NCI-H1092 treated with DMSO at 0.1 percent for 48 hours (cell line): ENCODE measurements around the gene FCHSD2.
"Not testable (repeated sequence)": the region's sequence is repeated elsewhere in the genome, so short reads cannot be mapped to it uniquely, and the experiment has no call there.

Experiments used
- DNase-seq: peaks from one replicate; lab custom pipeline; 2025; lab: John Stamatoyannopoulos, UW

FCHSD2 gene

DNA sequence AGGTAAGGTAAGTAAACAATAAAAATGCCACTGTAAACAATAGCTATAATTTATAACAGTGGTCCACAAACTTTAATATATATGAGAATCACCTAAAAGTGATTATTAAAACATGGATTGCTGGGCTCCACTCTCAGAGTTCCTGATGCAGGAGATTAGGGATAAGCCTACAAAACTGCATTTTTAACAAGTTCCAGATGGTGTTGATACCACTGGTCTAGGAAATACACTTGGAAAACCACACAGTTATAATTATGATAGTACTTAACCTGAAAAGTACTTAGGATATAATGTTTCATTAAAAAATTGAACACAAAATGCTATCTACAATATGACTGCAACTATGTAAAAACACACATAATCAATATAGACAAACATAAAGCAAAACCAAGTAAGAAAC, 20.4 kb downstream of the FCHSD2 start:
- no peak for DNase-seq

DNA sequence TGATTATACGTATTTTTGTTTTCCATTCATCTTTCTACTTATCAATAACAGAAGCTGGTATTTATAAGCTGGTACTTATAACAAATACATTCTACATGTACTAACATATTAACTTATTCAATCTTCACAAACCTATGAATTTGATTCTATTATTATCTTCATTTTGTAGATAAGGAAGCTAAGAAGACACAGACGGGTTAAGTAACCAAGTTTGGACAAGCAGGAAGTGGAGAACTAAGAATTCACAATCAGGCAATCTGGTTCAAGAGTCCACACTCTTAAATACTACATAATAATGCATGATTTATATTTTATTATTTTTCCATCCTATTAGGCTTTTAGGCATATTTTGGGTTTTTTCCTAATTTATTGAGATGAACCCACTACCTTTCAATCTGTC, 25.0 kb downstream of the FCHSD2 start:
- DNase-seq = no peak

DNA sequence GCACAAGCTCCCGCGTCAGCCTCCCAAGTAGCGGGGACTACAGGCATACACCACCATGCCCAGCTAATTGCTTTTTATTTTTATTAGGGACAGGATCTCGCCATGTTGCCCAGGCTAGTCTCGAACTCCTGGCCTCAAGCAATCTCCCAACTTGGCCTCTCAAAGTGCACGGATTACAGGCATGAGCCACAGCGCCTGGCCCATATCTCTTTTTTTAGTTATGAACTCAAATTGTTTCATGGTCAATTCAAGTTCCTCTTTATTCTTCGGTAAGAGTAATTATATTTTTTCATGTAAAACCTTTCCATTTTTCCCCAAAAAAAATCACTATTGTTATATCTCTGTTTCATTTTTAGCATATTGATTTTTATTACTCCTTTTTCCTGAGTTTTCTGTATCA, 25.5 kb downstream of the FCHSD2 start:
- DNase-seq = no peak

DNA sequence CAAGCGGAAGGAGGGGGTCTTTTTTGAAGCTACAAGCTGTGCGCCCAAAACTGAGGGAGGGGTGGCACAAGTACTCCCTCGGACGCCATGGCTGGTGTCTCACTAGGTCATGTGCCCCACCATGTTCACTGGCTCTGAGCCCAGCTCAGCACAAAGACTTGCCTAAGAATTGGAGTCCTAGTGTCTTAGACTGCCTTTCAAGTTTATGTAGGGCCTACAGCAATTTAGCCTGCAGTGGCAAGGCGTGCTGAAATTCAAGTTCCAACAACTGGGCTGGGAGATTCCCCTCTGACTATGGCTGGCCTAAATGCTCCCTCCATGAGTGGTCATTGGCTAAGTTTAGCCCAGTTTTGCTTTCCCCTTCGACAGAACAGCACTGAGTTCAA, 27.3 kb downstream of the FCHSD2 start:
- DNase-seq = no peak

DNA sequence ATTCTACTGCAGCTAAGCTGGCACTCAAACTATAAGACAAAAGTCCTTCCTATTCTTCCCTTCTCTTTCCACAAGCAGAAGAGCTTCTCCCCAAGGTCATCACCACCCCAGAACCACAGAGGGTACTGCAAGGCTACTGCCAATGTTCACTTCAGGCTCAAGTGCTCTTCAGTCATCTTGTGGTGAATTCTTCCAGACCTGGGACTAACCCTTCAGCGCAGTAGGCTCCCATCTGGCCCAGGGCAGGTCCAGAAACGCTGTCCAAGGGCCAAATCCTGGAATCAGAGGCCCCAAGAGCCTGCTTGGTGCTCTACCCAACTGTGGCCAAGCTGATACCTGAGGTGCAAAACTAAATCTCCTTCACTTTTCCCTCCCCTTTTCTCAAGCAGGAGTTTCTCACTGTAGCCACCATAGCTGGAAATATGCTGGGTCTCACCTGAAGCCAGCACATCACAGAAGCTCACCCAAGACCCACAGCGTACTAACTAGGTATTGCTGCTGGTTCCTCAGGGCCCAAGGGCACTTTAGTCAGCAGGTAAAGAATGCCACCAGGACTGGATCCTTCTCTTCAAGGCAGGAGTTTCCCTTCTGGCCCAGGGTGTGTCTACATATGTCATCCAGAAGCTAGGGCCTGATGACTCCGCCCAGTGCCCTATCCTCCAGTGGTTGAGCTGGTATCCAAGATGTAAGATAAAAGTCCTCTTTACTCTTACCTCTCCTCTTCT, 27.8 kb downstream of the FCHSD2 start:
- DNase-seq = no peak

DNA sequence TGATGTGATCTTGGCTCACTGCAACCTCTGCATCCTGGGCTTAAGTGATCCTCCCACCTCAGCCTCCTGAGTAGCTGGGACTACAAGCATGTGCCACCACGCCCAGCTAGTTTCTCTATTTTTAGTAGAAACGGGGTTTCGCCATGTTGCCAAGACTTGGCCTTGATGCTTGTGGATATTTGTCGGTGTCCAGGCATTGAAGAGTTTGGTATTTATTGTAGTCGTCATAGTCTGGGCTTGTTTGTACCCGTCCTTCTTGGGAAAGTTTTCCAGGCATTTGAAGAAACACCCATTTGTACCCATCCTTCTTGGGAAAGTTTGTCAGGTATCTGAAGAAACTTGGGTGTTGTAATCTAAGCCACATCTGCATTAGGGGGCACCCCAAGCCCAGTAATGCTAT, 28.7 kb downstream of the FCHSD2 start:
- DNase-seq = no peak

DNA sequence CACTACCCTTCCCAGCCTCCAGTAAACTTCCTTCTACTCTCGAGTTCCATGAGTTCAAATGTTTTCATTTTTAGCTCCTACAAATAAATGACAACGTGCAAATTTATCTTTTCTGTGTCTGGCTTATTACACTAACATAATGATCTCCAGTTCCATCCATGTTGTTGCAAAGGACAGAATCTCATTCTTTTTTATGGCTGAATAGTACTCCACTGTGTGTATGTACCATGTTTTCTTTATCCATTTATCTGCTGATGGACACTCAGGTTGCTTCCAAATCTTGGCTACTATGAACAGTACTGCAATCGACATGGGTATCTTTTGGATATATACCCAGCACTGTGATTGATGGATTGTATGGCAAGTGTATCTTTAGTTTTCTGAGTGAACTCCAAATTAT, 34.5 kb downstream of the FCHSD2 start:
- DNase-seq = no peak

DNA sequence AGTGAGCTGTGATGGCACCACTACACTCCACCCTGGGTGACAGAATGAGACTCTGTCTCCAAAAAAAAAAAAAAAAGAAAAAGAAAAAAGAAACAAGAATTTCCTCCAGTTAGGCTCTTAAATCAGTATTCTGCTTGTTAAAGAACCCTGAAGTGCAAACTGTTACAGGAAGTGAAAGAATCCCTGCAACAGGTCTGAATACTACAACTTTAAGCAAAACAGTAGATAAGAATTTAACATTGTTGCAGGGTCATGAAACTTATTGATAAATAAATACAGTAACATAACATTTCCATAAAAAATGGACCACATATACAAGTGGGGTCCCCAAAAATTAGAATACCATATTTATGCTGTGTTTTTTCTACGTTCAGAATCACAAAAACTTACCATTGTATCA, 35.8 kb downstream of the FCHSD2 start:
- DNase-seq = no peak

DNA sequence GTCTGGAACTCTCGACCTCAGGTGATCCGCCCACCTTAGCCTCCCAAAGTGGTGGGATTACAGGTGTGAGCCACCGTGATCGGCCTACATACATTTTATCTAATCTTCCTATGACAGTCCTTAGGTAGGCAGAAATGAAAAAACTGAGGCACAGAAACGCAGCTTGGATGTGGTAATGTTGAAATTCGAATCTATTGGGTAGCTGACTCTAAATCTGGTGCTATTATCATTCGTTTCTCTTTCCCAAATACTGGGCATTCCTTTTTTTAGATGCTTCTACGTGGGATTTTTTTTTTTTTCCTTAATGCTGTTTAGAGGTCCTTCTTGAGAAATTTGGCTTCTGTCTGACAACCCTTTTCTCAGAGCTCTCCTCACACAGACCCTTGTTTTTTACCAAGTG, 41.5 kb downstream of the FCHSD2 start:
- no peak for DNase-seq

DNA sequence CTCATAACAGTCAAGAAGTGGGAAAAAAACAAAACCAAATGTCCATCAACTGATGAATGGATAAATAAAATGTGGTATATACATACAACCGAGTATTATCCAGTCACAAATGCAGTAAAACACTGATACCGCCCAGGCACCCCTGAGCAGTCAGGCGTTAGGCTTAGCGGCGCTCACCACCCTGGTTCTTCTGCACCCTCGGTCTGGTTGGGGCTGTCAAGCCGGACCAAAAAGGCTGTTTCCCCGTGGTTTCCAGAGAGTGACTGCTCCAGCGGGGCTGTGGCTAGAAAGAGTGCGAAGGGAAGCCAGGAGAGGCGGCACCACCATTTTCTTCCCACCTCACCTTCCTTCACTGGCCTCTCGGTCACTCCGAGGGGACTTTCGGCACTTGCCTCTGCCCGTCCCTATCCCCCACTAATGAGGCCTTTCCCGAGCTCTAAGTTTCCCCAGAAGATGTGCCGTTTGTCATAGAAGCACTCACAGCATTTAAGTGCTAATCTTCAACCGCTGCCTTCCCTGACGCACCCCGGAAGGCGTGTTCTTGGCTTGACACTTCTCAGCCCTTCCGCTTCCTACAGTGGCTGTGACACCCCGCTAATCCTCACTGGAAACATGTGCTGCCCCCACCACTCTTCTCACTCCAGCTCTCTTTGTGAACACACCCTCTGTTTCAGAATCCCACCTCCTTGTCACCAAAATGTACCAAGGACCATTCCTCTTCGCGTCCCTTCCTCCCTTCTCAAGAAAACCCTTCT, 42.4 kb downstream of the FCHSD2 start:
- DNase-seq = no peak

DNA sequence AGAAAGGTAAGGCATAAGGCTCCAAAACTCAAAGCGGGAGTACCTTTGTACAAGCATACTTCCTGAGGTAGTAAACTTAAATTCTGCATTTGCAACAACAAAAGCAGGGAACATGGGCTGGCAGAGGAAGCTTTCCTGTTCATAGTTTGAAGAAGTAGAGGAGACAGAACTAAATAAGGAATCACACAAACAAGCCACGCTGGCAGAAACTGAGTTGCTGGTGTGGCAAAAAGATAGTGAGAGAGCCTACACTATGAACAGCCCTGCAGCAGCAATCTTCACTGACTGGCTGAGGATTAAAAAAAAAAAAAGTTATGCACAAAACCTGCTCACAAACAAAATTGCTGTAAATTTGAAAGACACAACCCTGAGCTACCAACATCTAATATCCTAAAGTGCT, 46.5 kb downstream of the FCHSD2 start:
- DNase-seq = no peak

DNA sequence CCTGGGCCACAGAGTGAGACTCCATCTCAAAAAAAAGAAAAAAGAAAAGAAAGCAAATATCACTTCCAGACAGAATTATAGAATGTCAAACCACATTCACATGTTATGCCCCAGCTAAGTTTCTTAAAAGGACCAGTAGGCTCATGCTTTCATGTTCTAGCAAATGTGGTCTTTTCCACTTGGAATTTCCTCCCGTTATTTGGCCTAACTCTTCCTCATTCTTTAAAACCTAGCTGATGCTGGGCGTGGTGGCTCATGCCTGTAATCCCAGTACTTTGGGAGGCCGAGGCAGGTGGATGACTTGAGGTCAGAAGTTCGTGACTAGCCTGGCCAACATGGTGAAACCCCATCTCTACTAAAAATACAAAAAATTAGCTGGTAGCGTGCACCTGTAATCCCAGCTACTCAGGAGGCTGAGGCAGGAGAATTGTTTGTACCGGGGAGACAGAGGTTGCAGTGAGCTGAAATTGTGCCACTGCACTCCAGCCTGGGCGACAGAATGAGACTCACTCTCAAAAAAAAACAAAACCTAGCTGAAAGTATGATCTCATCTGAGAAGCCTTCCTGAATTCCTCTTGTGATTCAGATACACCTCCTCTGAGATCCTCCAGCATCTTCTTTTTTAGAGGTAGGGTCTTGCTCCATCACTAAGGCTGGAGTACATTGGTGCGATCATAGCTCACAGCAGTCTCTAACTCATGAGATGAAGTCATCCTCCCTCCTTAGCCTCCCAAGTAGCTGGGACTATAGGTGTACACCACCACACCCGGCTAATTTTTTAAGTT, 50.4 kb downstream of the FCHSD2 start:
- DNase-seq = no peak

DNA sequence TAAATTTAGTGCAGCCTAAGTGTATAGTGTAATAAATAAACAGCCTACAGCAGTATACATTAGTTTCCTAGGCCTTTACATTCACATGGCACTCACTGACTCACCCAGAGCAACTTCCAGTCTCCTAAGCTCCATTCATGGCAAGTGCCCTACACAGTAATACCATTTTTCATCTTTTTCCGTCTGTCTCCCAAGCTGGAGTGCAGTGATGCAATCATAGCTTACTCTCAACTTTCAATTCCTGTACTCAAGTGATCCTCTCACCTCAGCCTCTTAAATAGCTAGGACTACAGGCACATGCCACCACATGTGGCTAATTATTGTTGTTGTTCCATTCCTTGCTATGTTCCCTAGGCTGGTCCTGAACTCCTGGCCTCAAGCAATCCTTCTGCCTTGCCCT, 54.4 kb downstream of the FCHSD2 start:
- no peak for DNase-seq

DNA sequence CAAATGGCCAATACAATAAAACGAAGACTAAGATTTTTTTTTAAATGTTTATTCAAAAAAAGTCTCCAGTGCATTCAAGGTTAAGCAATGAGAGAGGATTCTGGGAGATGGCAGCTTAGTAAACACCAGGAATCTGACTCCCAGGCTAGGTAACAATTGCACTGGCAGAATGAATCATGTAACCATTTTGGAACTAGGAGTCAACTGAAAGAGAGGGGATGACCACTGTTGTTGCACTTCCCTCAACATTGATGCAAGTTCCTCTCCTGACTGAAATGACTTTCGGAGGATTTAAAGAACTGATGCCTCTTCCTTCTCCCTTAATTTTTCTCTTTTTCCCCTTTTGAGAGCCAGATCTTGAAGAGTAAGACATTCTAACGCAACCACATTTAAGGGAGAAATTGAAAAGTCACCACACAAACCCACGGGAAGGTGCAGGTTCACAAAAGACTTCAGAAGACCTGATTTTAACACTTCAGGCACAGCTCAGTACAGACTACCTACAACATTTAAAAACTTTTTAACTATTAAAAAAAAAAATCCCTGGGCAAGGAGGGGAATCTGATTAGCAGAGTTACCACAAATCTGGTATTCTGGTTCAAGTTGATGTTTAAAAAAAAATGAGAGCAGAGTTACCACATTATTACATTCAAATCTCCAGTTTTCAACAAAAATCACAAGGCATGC, 56.8 kb downstream of the FCHSD2 start:
- no peak for DNase-seq

DNA sequence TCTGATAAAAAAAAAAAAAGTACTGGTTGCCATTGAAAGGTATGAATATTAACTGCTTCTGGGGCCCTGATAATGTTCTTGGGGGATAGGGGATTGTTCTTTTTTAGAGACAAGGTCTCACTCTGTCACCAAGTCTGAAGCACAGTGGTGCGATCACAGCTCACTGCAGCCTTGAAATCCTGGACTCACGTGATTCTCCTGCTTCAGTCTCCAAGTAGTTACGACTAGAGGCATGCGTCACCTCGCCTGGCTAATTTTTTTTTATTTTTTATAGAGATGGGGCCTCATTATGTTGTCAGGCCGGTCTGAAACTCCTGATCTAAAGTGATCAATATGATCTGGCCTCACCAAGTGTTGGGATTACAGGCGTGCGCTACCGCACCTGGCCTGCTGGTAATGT, 63.5 kb downstream of the FCHSD2 start:
- no peak for DNase-seq

DNA sequence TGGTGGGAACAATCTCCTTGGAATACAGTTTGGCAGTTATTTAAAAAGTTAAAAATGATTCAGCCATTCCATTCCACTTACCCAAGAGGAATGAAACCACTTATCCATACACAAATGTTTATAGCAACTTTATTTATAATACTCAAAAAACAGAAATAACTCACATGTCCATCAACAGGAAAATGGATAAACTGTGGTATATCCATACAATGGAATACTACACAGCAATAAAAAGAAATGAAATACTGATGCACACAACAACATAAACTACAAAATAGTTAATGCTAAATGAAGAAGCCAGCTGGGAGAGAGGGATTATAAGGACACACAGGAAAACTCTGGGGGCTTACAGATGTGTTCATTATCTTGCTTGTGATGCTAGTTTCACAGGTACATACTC, 64.7 kb downstream of the FCHSD2 start:
- no peak for DNase-seq

DNA sequence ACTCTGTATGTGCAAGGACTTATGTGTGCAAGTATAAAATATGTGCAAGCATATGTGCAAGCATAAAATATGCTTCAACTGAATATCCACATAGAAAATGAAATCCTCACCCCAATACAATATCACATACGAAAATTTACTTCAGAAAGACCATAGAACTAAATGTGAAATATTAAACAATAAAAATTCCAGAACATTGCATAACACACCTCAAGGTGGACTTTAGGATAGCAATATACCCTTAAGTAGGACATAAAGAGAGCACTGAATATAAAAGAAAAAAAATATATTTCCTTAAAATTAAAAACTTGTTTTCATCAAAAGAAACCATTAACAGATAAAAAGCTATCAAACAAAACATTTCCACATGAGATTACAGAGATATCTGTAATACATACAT, 67.8 kb downstream of the FCHSD2 start:
- no peak for DNase-seq

DNA sequence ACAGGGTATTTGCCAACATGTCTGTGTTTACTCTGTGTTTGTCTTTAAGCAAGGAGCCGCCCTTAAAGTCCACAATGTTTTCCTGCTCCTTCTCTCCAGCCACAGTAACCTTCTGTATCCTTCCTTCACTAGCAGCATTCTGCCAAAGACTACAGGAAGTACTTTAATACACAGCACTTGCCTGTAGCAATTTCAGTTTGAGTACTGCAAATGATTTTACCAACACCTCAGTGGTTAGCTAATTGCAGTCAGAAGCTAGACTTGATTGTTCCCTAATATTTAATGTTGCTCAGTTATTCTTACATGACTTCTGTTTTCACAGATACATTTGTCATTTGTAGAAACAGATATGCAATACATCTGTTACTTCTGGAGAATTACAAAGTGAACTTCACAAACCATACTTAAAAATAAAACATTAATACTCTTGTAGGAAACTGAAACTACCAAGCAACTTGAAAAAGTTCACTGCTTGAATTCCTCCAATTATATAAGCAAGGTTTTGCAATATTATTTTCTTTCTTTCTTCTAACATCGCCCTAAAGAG, 69.1 kb downstream of the FCHSD2 start:
- no peak for DNase-seq

DNA sequence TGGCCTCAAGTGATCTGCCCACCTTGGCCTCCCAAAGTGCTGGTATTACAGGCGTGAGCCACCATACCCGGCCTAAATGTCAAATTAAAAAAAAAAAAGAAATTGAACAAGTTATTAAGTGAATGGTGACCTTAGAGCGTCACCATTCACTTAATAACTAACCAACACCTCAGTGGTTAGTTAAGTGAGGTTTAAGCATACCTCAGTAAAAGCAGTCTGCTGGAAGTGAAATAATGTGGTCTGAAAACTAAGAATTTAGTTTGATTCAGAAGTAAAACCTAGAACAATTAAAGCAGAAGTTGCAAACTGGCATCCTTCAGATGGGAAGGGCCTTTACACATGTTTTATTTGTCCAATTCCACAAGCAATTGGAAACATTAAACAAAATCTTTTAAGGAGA, 71.5 kb downstream of the FCHSD2 start:
- no peak for DNase-seq

DNA sequence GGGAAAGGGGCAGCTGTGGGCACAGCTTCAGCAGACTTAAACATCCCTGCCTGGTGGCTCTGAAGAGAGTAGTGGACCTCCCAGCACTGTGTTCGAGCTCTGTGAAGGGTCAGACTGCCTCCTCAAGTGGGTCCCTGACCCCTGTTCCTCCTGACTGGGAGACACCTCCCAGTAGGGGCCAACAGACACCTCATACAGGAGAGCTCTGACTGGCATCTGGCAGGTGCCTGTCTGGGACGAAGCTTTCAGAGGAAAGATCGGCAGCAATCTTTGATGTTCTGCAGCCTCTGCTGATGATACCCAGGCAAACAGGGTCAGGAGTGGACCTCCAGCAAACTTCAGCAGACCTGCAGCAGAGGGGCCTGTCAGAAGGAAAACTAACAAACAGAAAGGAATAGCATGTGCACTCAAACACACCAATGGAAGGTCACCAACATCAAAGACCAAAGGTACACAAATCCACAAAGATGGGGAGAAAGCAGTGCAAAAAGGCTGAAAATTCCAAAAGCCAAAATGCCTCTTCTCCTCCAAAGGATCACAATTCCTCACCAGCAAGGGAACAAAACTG, 80.2 kb downstream of the FCHSD2 start:
- not testable (repeated sequence) for DNase-seq

DNA sequence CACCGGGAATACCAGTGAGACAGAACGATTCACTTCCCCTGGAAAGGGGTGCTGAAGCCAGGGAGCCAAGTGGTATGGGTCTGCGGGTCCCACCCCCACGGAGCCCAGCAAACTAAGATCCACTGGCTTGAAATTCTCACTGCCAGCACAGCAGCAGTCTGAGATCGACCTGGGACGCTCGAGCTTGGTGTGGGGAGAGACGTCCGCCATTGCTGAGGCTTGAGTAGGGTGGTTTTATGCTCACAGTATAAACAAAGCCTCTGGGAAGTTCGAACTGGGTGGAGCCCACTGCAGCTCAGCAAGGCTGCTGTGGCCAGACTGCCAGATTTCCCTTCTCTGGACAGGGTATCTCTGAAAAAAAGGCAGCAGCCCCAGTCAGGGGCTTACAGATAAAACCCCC, 80.7 kb downstream of the FCHSD2 start:
- DNase-seq = not testable (repeated sequence)

DNA sequence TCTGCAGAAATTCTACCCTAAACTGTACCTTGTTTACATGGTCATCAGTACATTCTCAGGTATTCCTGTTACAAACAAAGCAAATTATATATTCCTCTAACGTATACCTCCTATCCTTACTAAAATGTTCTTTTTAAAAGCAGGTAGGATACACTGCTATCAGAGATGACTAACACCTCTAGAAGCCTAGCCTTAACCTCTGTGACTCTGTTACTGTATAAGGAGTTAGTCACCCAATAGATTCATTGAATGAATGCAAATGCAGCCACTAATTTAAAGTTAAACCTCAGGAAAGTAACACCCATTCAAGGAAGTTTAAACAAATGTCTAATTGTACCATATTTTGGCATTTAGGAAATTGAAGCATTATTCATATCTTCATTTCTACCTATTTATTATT, 82.2 kb downstream of the FCHSD2 start:
- no peak for DNase-seq
